Putamen (tissue), 1 donor: ENCODE data around the gene LILRA5.
"Not testable (repeated sequence)": the region's sequence is repeated elsewhere in the genome, so short reads cannot be mapped to it uniquely, and the experiment has no call there.

Source experiments
- DNase-seq: peaks from one replicate; pipeline ENCODE4 v3.0.0-alpha.2; 2016; ENCODE audit warnings: low spot score

LILRA5 gene

DNA sequence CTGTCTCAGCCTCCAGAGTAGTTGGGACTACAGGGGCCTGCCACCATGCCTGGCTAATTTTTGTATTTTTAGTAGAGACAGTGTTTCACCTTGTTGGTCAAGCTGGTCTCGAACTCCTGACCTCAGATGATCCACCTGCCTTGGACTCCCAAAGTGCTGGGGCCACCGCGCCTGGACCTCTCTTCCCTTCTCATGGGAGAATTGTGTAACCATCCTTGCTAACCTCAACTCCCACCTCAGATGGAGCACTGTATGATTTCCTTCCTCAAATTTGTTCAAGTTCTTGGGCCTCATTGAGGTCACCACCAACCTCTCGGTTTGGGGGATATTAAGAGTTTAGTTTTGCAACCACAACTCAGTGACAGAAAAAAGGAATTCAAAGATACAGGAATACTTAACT, 10.7 kb downstream of the LILRA5 start:
- peak; percentile 15 for DNase-seq

DNA sequence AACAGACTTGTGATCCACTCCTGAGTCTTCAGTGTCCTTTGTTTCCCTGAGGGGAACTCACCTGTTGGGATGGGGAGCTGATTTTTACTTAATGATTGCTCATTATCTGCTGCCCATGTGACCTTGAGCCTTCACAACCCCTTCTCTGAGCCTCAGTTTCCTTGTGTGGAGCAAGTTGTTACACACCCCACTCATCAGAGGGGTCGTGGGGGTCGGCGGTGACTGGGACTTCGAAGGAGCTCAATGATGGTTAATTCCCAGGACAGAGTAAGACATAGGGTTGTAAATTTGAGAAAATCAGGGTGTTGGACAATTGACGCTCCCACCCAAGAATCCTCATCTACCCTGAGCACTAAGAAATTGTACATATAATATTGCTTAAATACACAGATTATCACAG, 13.5 kb downstream of the LILRA5 start:
- no peak for DNase-seq

DNA sequence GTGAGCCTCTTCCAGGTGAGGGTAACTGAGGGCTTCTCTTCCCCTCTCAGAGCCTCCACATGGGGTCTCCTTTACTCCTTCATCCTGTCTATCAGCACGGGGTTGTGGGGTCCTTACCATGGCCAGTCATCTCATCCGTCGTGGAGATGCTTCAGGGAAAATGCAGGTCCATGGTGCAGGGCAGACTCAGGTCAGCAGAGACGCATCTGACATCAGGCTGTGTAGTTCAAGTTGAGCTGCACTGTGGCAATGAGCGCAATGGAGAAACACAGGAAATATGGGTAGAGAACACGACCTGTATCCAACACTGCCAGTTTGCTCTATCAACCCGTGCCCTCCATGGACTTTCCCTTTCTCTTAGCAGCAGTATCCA, 13.9 kb downstream of the LILRA5 start:
- DNase-seq = no peak

DNA sequence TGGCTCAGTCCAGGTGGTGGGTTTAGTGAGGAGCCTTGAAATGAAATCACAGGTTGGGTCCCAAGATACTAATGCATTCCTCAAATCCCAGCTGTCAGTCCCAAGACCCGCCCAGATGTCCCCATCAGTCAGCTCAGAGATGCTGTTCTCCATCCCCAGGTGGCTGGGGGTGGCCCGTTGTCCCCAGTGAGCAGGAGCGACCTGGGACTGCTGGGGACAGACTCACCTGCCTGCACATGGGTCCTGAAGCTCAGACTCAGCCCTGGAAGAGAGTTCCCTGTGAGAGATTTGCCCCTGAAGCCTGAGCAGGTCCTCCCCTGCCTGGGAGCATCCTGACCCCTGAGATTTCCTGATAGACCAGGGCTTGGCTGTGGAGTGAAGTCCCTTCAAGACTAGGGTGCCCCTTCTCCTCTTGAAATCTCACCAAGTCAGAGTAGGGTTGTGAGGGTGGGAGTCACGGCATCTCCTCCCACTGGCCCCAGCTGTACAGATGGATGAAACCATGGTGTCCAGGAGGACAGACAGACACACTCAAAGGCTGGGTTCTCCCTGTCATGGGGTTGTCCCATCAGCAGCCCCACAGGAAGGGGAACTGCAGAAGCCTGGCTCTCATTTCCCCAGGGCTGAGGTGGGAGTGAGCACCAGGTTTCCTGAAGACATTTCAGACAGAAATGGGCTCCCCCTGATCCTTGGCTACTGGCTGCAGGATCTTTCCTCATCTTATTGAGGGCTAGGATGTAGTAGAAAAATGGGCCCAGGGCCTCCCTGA, 14.4 kb downstream of the LILRA5 start:
- no peak for DNase-seq

DNA sequence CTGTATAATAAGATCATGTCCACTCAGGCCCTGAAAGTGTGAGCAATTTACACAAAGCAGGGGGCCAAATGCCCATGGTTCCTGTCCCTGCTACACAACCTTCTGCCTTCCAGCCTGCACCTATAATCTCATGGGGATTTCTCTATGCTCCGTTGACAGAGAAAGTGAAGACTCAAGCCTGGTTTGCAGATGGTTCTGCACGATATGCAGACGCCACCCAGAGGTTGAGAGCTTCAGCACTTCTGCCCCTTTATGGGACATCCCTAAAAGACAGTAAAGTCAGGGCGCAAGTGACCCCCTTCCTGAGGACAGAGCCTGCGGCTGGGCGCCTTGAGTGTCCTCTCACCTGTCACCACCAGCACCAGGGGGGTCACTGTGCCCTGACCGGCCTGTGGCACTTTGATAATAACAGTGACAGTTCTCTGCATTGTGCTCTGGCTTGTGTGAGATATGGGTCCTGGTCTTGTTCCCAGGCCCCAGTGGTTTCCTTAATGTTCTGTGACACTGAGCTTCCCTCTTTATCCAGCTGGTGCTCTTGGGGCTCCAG, 15.1 kb downstream of the LILRA5 start:
- DNase-seq = no peak

DNA sequence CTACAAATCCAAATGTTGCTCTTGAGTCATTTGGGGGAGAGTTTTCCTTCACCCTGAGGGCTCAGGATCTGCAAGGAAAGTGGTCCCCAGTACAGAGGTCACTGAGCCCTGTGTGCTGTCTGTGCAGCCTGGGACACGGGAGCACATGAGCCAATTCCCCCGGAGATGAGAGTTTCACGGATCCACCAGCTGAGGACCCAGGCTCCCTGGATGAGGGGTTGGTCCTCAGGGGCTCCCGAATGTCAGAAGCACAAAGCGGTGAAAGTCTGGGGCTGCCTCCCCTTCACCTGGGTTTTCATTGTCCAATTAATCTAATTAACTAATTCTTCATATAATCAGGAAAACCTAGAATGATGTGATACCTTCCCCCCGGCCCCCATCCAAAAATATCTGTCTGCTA, 18.4 kb downstream of the LILRA5 start:
- DNase-seq = no peak

DNA sequence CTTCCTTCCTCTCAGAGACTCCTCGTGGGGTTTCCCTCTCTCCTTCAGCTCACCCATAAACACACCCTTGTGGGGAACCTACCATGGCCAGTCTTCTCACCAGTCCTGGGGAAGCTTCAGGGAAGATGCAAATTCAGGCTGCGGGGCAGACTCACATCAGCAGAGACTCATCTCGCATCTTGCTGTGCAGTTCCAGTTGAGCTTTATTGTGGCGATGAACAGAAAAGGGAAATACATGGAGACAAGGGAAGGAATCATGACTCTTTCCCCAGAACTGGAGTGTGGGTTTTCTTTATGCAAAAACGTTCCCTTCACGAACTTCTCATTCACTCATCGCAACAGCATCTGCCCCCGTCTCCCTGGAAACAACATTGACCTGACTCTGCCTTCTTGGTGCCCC, 23.8 kb downstream of the LILRA5 start:
- DNase-seq = not testable (repeated sequence)

DNA sequence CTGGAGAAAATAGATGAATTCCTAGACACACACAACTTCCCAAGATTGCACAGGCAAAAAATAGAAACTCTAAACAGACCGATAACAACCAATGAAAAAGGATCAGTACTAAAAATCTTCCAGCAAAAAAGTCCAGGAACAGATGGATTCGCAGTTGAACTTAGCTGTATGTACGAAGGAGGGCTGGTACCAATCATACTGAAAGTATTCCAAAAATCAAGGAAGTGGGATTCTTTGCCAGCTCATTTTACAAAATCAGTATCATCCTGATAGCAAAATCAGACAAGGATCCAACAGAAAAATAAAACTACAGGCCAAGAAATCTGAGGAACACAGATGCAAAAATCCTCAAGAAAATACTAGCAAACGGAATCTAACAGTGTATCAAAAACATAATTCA, 25.5 kb downstream of the LILRA5 start:
- no peak for DNase-seq

DNA sequence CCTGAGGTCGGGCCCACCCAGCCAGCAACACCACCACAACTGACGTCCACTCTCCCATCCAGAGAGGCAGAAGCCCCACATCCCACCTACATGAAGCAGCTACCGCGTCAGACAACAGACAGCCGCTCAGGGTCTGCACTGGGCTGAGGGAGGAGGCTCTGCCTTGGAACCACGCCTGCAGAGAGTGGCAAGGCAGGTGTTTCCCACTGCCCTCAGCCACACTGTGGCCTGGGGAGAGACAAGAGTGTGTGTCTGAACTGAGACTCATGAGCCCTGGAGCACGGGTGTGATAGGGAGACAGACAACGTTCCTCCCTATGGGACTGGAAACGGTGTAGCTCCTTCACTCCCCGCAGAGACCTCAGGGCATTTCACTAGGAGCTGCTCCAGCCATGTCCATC, 26.7 kb downstream of the LILRA5 start:
- DNase-seq = not testable (repeated sequence)

DNA sequence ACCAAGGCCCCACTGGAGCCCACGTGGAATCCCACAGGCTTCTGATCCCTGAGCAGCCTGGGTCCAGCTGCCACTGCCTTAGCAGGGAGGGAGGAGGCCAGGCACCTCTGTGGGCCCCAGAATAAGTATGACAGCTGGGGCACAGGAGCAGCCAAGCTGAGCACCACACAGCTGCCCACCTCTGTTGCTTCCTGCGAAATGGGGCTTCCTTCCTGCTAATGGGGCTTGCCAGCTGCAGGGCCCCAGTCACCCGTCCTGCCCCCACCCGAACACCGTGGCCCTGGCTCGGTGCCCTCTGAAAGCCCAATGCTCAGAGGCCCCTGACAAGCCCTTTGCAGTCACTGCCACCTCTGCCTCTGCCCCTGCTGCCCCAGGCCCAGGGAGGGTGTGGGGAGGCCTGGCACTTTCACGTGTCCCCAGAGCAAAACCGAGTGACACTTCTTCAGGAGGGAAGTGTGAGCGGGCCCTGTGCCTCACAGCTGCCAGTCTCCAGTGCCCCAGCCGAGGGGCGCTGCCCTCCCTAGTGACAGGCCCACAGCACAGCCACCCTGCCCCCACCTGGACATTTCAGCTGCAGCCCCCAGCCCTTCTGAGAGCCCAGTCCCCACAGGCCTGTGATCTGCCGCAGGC, 27.4 kb downstream of the LILRA5 start:
- DNase-seq = not testable (repeated sequence)

DNA sequence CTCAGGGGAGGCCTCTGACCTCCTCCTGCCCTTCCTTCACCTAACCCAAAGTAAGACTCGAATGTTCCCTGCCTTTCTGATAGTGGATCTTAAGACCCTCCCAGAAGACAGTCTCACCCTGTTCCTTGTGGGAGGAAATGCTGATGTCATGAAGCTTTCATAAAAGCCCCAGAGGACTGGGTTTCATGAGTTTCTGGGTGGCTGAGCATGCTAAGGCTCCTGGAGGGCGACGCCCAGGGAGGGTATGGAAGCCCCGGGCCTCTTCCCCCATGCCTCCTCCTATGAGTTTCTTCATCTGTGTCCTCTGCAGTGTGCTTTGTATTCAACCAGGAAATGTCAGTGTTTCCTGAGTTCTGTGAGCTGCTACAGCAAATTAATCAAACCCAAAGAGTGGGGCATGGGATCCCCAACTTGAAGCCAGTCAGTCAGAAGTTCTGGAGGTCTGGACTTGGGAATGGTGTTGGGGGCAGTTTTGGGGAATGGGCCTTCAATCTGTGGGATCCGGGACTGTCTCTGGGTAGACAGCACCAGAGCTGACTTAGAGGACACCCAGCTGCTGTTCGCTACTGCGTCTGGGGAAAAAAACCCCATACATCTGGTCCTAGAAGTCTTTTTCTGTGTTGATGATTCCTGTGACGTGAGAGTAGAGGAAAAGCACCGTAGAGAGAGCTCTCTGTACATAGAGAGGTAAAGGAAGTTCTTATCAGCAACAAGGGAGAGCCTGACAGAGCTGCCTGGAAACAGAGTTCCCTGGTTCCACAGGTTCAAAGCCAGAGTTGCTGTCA, 30.1 kb downstream of the LILRA5 start:
- no peak for DNase-seq

DNA sequence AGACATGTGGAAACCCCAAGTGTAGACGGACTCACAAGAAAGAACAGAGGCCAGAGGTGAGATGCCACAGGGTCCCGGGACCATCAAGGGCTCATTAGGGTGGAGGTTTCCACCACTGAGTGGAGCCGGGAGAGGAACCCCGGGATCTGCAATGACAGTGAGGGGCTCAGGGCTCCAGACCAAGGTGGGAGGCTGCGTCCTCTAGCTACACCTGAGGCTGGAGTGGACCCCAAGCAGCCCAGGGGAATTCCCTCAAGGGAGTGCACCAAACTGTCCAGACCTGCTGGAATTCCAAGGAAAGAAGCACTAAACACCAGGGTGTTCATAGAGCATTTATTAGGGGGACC, 31.3 kb downstream of the LILRA5 start:
- DNase-seq = not testable (repeated sequence)

DNA sequence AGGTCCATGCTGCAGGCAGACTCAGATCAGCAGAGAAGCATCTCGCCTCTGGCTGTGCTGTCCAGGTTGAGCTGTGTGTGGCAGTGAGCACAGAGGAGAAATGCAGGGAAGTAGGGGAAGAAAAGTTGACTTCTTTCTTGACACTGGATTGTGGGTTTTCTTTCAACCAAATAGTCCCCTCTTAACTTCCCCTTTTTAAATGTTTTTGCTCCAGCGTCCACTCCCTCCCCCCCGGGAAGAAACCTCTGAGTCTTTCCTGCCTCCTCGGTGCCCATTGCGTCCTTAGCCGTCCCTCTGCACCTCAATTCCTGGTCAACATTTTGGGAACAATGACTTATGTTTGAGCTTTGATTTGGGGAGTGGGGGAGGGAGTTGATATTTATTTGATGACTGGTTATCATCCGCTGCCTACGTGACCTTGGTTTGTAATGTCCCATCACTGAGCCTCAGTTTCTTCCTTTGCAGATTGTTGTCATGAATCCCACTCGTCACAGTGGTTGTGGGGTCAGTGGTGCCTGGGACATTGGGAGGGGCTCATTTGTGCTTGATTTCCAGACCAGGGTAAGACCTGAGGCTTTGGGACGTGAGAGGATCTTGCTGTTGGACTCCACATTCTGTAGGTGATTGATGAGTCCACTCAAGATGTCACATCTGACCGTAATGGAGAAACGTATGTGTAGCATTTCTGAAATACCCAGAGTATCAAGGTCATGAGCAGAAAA, 31.8 kb downstream of the LILRA5 start, which contains the start of gene LILRB2:
Gene LILRB2, minus strand, starts transcription at position 104 of the 722 bp plus-strand sequence. CDS start 614 bp downstream, outside the sequence.
- no peak for DNase-seq

DNA sequence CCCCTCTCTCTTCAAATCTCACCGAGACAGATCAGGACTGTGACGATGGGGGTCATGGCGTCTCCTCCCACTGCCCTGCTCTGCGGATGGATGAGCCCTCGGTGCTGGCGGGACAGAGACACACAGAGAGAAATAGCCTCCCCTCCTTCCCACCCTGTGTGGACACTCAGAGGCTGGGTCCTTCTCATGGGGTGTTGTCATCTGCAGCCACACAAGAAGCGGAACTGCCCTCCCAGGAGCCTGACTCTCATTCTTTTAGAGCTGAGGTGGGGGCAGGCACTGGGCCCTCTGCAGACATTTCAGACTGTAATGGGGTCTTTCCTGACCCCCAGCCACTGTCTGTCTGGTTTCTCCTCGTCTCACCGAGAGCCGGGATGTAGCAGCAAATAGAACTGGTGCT, 32.5 kb downstream of the LILRA5 start:
- not testable (repeated sequence) for DNase-seq

DNA sequence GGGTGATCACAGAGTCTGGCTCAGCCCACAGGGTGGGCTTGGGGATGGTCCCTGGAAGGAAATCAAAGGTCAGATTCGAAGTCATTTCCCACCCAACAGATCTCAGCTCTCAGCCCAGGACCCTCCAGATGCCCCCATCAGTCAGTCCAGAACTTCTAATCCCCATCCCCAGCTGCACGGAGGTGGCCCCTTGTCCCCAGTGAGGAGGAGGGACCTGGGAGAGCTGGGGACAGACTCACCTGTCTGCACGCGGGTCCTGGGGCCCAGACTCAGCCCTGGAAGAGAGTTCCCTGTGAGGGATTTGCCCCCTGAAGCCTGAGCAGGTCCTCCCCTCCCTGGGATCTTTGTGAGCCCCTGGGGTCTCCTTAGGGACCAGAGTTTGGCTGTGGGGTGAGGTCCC, 32.9 kb downstream of the LILRA5 start:
- not testable (repeated sequence) for DNase-seq

DNA sequence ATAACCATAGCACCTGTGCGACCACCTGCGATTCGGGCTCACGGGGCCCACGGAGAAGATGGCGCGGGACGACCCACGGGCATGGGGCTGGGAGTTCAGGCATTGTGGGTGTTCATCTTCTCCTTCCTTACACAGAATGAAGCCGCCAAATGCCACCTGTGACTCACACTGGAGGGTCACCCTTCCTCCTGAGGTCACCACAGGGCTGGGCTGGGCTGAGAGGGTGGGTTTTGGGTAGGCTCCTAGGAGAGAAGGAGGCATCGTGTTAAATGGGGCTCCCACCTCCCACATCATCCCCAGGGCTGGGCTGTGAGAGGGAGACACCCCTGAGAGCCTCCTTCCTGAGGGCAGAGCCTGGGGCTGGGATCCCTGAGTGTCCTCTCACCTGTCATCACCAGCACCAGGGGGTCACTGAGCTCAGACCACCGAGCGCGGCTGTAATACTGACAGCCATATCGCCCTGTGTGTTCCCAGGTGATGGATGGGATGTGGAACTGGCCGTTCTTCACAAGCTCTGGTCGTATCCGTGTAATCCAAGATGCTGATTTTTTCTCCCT, 33.5 kb downstream of the LILRA5 start:
- no peak for DNase-seq

DNA sequence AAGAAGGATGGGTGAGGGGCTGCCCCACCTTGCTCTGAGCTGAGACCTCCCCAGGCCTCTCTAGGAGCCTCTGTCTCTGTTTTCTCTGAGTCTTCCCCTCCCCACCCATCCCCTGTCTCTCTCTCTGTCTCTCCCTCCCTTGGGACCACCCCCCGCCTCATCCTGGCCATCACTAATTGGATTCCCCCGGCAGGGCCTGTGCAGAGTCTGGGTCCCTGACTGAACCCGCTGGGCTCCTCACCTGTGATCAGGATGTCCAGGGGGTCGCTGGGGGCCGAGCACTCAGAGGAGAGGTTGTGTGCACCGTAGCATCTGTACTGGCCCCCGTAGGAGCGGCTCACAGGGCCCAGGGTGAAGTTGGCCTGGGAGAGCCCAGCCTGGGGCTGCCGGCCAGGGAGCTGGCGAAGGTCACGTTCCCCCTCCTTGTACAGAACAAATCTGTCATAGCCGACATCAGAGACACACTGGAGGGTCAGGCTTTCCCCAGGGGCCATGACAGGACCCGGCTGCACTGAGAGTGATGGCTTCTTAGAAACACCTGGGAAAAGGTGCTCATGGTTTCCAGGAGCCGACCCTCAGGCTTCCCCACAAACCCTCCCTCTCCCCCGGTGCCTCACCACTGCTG, 34.3 kb downstream of the LILRA5 start:
- not testable (repeated sequence) for DNase-seq

DNA sequence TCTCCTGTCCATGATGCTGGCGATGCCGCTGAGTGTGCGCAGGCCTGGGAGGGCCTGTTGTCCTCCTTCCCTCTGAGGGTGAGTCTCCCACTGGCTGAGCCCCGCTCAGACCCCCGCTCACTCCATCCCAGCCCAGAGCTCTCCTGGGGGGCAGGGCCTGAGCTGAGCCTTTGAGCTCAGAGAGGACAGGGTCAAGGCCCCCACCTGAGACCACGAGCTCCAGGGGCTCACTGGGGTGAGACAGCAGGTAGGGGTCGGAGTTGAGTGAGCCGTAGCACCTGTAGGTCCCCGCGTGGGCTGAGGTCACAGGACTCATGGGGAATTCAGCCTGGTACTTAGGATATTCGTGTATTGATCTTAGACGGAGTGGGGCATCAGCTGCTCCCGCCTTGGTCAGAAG, 34.9 kb downstream of the LILRA5 start:
- not testable (repeated sequence) for DNase-seq

DNA sequence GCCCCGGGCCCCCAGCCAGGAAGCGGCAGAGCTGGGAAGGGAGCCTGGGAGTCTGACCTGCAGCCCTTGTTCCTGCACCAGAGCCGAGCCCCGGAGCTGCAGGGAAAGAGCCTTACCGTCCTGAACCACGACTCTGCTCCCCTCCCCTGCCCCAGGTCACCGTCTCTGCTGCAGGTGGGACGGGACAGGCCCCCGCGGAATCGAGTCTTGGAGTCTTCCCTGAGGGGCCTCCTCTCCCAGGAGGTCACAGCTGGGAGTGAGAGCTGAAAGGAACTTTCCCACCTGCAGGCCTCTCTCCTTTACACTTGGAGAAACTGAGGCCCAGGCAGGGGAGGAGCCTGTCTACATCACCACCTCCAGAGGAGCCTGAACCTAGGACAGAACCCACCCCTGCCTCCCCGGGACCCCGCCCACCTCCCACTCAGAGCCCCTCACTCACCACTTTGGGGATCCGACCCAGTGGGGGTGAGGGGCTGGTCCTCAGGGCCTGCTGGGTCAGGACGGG, 35.8 kb downstream of the LILRA5 start:
- DNase-seq = not testable (repeated sequence)

DNA sequence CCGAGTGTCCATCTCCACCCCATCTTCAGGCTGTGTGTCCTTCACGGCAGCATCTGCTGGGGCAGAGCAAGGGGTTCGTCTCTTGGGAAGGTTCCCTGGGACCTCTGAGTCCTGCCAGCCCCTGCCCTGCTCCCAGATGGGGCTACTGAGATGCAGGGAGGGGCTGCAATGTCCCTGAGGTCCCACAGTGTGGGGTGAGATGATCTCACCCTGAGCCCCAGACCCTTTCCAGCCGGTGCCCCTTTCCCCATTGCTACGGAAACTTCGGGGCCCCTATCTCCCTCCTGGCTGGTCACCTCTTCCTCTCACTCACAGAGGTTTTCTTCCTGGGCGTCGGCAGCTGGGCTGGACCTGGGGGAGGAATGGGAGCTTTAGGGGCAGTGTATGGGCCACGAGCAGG, 37.0 kb downstream of the LILRA5 start:
- DNase-seq = no peak

DNA sequence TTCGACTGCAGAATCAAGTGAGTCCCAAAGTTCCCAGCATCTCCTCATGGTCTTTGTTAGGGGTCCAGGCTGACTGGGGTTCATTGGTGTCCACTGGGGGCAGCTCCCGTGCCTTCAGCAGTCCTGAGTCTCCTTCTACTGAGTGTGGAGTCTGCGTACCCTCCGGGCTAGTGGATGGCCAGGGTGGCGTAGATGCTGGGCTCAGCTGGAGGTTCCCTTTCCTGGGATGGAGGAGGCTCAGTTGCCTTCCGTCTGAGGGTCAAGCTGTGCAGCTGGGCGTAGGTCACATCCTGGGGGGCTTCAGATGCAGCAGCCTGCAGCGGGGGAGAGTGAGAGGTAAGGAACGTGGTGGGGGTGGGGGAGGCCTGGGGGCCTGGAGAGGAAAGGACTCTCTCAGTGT, 38.5 kb downstream of the LILRA5 start:
- not testable (repeated sequence) for DNase-seq
